GM12878 (cell line): Measurements from ENCODE around the gene GPC5. TPM values are rescaled to one million over a fixed set of nuclear protein-coding genes. Genes with fewer than 3 reads are reported as not detected.
"Not testable (repeated sequence)": the region's sequence is repeated elsewhere in the genome, so short reads cannot be mapped to it uniquely, and the experiment has no call there.

Source experiments
- ATAC-seq: fragments of 200-7000 bp; cut with Tn5 transposase; 3 replicates; pipeline ENCODE4 v1.9.1; 2020; ENCODE audit warnings: mild to moderate bottlenecking, moderate library complexity
- BruUV-seq: library from RNA; stranded (reverse); fragments of 400-500 nt; replicated peaks from 2 replicates; lab custom pipeline; 2021; lab: Mats Ljungman, UMichigan
- CTCF ChIA-PET: fragments of 300-600 bp; sonication (Branson Sonifier 250); formaldehyde crosslinking; extraction: SDS; loops from one replicate; lab custom pipeline; 2021; ENCODE audit warnings: inconsistent platforms; lab: Yijun Ruan, JAX
- POLR2A ChIA-PET: fragments of 350-600 bp; formaldehyde crosslinking; extraction: SDS; loops from one replicate; lab custom pipeline; 2021; ENCODE audit warnings: inconsistent platforms; lab: Charles Lee
- RAD21 ChIA-PET: fragments of 300-600 bp; sonication (Branson Sonifier 250); formaldehyde crosslinking; loops from one replicate; lab custom pipeline; 2023; ENCODE audit warnings: antibody characterized with exemption; ENCODE audit not compliant: unreplicated experiment; lab: Charles Lee
- SMC1A ChIA-PET: fragments of 300-600 bp; sonication (Branson Sonifier 250); formaldehyde crosslinking; loops from one replicate; lab custom pipeline; 2023; ENCODE audit not compliant: unreplicated experiment, uncharacterized antibody; lab: Charles Lee
- DNase-seq: peaks from one replicate; pipeline ENCODE4 v3.0.0-alpha.2; 2011; ENCODE audit warnings: low read depth, low spot score
- FAIRE-seq: peaks from 3 replicates; lab custom pipeline; 2011; peaks lifted over from hg19 to GRCh38; lab: Jason Lieb, UNC
- H2AFZ ChIP-seq: 2 replicates; pipeline ENCODE4 v1.6.0; 2011; ENCODE audit warnings: low read depth, low read length, control low read depth; ENCODE audit not compliant: control insufficient read depth
- H3K27ac ChIP-seq: 2 replicates; pipeline ENCODE4 v1.5.1; 2011; ENCODE audit warnings: control low read depth; ENCODE audit not compliant: control insufficient read depth, insufficient read depth
- H3K27me3 ChIP-seq, 2 experiments: replicated peaks in 1 of 2; 2 replicates each; pipeline versions ENCODE4 v1.6.0 to v1.6.1; 2011; ENCODE audit warnings: low read length in 1 of 2; ENCODE audit not compliant: control insufficient read depth in 2 of 2, insufficient read depth in 2 of 2
- H3K36me3 ChIP-seq, 2 experiments: 2 replicates each; pipeline ENCODE4 v1.5.1; 2011; ENCODE audit warnings: low read length in 1 of 2; ENCODE audit not compliant: control insufficient read depth in 2 of 2, insufficient read depth in 2 of 2
- H3K4me1 ChIP-seq: 2 replicates; pipeline ENCODE4 v1.6.1; 2011; ENCODE audit warnings: mild to moderate bottlenecking, low read length, moderate library complexity, mixed read lengths; ENCODE audit not compliant: control insufficient read depth, insufficient read depth
- H3K4me2 ChIP-seq: 2 replicates; pipeline ENCODE4 v1.6.0; 2011; ENCODE audit warnings: control low read depth; ENCODE audit not compliant: control insufficient read depth, insufficient read depth
- H3K4me3 ChIP-seq: fragments of 200-600 bp; sonication (generic); 2 replicates; pipeline ENCODE4 v1.5.1; 2016
- H3K79me2 ChIP-seq: 2 replicates; pipeline ENCODE4 v1.6.0; 2011; ENCODE audit warnings: low read length; ENCODE audit not compliant: control insufficient read depth, insufficient read depth
- H3K9ac ChIP-seq: 2 replicates; pipeline ENCODE4 v1.8.0; 2011; ENCODE audit warnings: low read length, control low read depth, mixed read lengths; ENCODE audit not compliant: control insufficient read depth, insufficient read depth
- H3K9me3 ChIP-seq: replicated peaks from 3 replicates; pipeline ENCODE4 v1.5.1; 2011; ENCODE audit warnings: mild to moderate bottlenecking, low read length; ENCODE audit not compliant: control insufficient read depth, insufficient read depth
- H4K20me1 ChIP-seq: 2 replicates; pipeline ENCODE4 v1.6.0; 2011; ENCODE audit not compliant: control insufficient read depth, insufficient read depth
- CBX5 ChIP-seq: sonication (generic); IDR thresholded peaks from 2 replicates; pipeline ENCODE4 v1.6.1; 2016; ENCODE audit warnings: low read depth, moderate library complexity, mild to moderate bottlenecking, inconsistent platforms
- CTCF ChIP-seq, 3 experiments: IDR thresholded peaks in 2 of 3; conservative IDR thresholded peaks in 1 of 3; 2 replicates each; pipeline ENCODE4 v1.5.1; 2011; ENCODE audit warnings: low read depth in 3 of 3, low read length in 3 of 3, mild to moderate bottlenecking in 3 of 3, control low read depth in 2 of 3, moderate library complexity in 2 of 3, inconsistent platforms in 1 of 3, mixed read lengths in 1 of 3; ENCODE audit not compliant: control insufficient read depth in 2 of 3, insufficient read depth in 1 of 3; ENCODE audit errors: extremely low read depth in 1 of 3
- EED ChIP-seq: sonication (generic); IDR thresholded peaks from 2 replicates; pipeline ENCODE4 v1.6.1; 2016; ENCODE audit warnings: antibody characterized with exemption, low read depth
- FOXK2 ChIP-seq: fragments of 450-650 bp; IDR thresholded peaks from 2 replicates; pipeline ENCODE4 v1.6.1; 2017; ENCODE audit warnings: mild to moderate bottlenecking, moderate library complexity
- PAX5 ChIP-seq: IDR thresholded peaks from 2 replicates; pipeline ENCODE4 v1.6.1; 2011; ENCODE audit warnings: low read depth, low read length, borderline replicate concordance
- PKNOX1 ChIP-seq: fragments of 450-650 bp; IDR thresholded peaks from 2 replicates; pipeline ENCODE4 v1.6.1; 2016; ENCODE audit warnings: mild to moderate bottlenecking
- STAT1 ChIP-seq: fragments of 450-650 bp; conservative IDR thresholded peaks from 2 replicates; pipeline ENCODE4 v1.6.1; 2014; ENCODE audit warnings: antibody characterized with exemption, mild to moderate bottlenecking
- TAF1 ChIP-seq: IDR thresholded peaks from 2 replicates; pipeline ENCODE4 v1.6.1; 2011; ENCODE audit warnings: mild to moderate bottlenecking, low read depth, low read length, borderline replicate concordance
- WGBS: methylation state at CpG from one replicate; pipeline ENCODE4 v1.1.6; 2016; ENCODE audit warnings: low lambda C conversion rate; ENCODE audit not compliant: insufficient replicate concordance, insufficient coverage; ENCODE audit errors: missing lambda C conversion rate; 5-methylcytosine and 5-hydroxymethylcytosine counted together
- in situ Hi-C: fragments of 300-500 bp; cut with MboI; formaldehyde crosslinking; loops from 9 replicates; pipeline ENCODE4 v1.14.3; 2018; ENCODE audit warnings: mixed read lengths
- intact Hi-C: fragments of 100-400 bp; cut with micrococcal nuclease; formaldehyde crosslinking; loops from one replicate; pipeline ENCODE4 v1.14.2; 2022; ENCODE audit not compliant: unreplicated experiment
- polyA plus RNA-seq, 11 experiments: library from polyadenylated mRNA; depleted of rRNA in 4 of 11; unstranded in 6 of 11; stranded (reverse) in 5 of 11; fragments of >200 nt; fragmentation: Nextera tagmentation in 4 of 11; fragmentation: Illumina TruSeq in 1 of 11; extraction: Ambion mirVana in 4 of 11; extraction: Trizol in 1 of 11; gene quantifications; 1 replicate in 1 of 11; 2 replicates in 10 of 11; pipeline versions ENCODE4 v1.2.1 to v1.2.3, GENCODE V29; 2011 to 2016; ENCODE audit warnings: inconsistent platforms in 2 of 11, missing spikeins in 2 of 11, low read depth in 1 of 11
- total RNA-seq, 4 experiments: library from RNA; depleted of rRNA in 3 of 4; stranded (reverse); fragments of >200 nt in 3 of 4; fragmentation: Illumina TruSeq in 1 of 4; extraction: Trizol in 1 of 4; gene quantifications; 2 replicates each; pipeline versions ENCODE4 v1.2.1 to v1.2.3, GENCODE V29; 2013 to 2021

The GPC5 gene
- total and polyA plus RNA-seq, 10 of the 15 experiments (the other 5 are each of a cell fraction or from before 2014, with no cell fraction given) = 0.05 to 0.87 (median 0.44) TPM; not detected in 1

DNA sequence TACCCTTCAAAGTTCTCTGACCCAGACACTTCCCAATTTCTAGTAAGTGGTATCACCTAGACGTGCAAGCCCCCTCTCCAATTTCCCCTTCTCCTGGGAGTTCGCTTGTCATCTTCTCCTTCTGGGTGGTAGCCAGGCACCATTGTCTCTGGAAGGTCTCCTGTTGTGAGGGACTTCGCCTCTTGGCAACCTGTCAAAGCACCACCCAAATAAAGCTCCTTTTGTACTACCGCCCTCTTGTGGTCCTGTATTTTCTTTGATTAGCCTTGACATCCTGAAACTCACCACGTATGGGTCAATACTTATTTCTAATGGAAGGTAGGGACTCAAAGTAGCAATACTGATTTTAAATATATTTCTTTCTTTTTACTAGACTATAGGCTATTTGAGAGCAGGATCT is 8.2 kb downstream of the GPC5 start (continued):
- TF ChIP-seq CTCF (IDR thresholded peaks at IDR 0.05 in 2 of 3, conservative IDR thresholded peaks at IDR 0.05 in 1 of 3; ENCODE audit: control insufficient read depth in 2 of 3, extremely low read depth in 1 of 3, insufficient read depth in 1 of 3, low read depth in 3 of 3, low read length in 3 of 3) (peak; percentile 60 to 68 (median 67); a peak in 5 of 6 replicates), CBX5 (0 out of 2 replicates have a peak, but pooled peaks have one; percentile 30), PKNOX1 (0 out of 2 replicates have a peak, but pooled peaks have one; percentile 11), TAF1 (no peak), PAX5 (no peak)

GRCh38 chr13:91408971-91409370 is 10.6 kb downstream of the GPC5 start:
- DNase-seq = no peak
- Histone ChIP-seq H4K20me1 (no peaks in the 10 kb centered on the region), H2AFZ (no peak overlapping the region), H3K4me1 (peaks cover 3% of the 10 kb centered on the region; the same call in 1 of the 2 replicates), H3K9ac (no peak overlapping the region), H3K4me2 (no peak overlapping the region), H3K79me2 (no peaks in the 10 kb centered on the region), H3K27me3 (no peaks in the 10 kb centered on the region), H3K27ac (no peak overlapping the region), H3K4me3 (no peak overlapping the region), H3K36me3 (no peaks in the 10 kb centered on the region), H3K9me3 (no peaks in the 10 kb centered on the region)
- SMC1A ChIA-PET = interaction anchor here (0.7 to 6.4 kb wide), 6 partner anchors 14 to 96 kb away, joined by 3 to 73 read pairs (median 4); no protein-coding TSS in a partner anchor
- 59% methylated on average over 2 of the region's 2 CpGs for WGBS
- POLR2A ChIA-PET = no interaction called here
- RAD21 ChIA-PET = interaction anchor here (1.2 to 1.5 kb wide), 4 partner anchors 95 to 285 kb away, joined by 3 to 6 read pairs (median 4); no protein-coding TSS in a partner anchor
- no peak for FAIRE-seq
- ATAC-seq = no peak
- intact Hi-C loops = loop anchor here (5.0 kb wide), 1 partner anchor 37 kb away; no protein-coding TSS in a partner anchor
- no peak for TF ChIP-seq FOXK2
- no peak for TF ChIP-seq STAT1
- TF ChIP-seq EED = no peak
- BruUV-seq = no TSS peak
- in situ Hi-C loops = no loop called here
- CTCF ChIA-PET = interaction anchor here (4.1 to 5.0 kb wide), 4 partner anchors 14 to 96 kb away, joined by 21 to 111 read pairs (median 66); no protein-coding TSS in a partner anchor

- H3K36me3 ChIP-seq, H3K9ac ChIP-seq, H3K27ac ChIP-seq, intact Hi-C loops, H3K4me1 ChIP-seq, POLR2A ChIA-PET, H3K4me3 ChIP-seq, FAIRE-seq, in situ Hi-C loops, H4K20me1 ChIP-seq, H3K4me2 ChIP-seq, H3K79me2 ChIP-seq, H3K27me3 ChIP-seq, H2AFZ ChIP-seq, CTCF ChIA-PET, H3K9me3 ChIP-seq, DNase-seq, SMC1A ChIA-PET, RAD21 ChIA-PET, BruUV-seq, ATAC-seq: not testable (repeated sequence)
- 19% methylated on average over 5 of the region's 5 CpGs for WGBS
Measured at GRCh38 chr13:91416579-91416978, 18.2 kb downstream of the GPC5 start.
